MM.1S (cell line): Measurements from ENCODE around the gene FER.

ENCODE experiments used
- EZH2phosphoT487 ChIP-seq: fragments of 300-600 bp; sonication (generic); IDR thresholded peaks from 2 replicates; pipeline ENCODE4 v1.6.1; 2018; ENCODE audit warnings: antibody characterized with exemption, low read length
- TF ChIP-seq, protein P1 (sequence below): fragments of 300-600 bp; sonication (generic); IDR thresholded peaks from 2 replicates; pipeline ENCODE4 v1.5.1; 2016; ENCODE audit warnings: antibody characterized with exemption, low read length, mixed read lengths

DNA sequence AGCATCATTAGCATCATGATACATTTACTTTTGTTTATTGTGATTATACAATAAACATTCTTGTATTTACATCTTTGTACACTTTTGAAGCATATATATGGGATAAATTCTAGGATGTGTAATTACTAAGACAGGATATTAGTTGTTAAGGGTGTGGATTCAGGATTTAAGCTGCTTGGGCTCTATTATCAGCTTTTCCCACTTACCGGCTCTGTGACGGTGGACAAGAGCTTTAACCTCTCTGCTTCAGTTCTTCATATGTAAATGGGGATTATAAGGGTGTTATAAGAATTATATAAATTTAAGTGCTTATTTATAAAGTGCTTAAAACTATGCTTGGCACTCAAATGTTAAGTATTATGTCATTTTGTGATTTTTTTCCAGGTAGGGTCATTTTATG is 131.1 kb downstream of the FER start:
- TF ChIP-seq, protein P1, sequence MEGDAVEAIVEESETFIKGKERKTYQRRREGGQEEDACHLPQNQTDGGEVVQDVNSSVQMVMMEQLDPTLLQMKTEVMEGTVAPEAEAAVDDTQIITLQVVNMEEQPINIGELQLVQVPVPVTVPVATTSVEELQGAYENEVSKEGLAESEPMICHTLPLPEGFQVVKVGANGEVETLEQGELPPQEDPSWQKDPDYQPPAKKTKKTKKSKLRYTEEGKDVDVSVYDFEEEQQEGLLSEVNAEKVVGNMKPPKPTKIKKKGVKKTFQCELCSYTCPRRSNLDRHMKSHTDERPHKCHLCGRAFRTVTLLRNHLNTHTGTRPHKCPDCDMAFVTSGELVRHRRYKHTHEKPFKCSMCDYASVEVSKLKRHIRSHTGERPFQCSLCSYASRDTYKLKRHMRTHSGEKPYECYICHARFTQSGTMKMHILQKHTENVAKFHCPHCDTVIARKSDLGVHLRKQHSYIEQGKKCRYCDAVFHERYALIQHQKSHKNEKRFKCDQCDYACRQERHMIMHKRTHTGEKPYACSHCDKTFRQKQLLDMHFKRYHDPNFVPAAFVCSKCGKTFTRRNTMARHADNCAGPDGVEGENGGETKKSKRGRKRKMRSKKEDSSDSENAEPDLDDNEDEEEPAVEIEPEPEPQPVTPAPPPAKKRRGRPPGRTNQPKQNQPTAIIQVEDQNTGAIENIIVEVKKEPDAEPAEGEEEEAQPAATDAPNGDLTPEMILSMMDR: no peak
- TF ChIP-seq EZH2phosphoT487: no peak
